GM06990 (cell line): ENCODE results near the gene TNP2.

ENCODE experiments used
- DNase-seq: peaks from one replicate; pipeline ENCODE4 v3.0.0-alpha.2; 2011; ENCODE audit not compliant: insufficient read length; ENCODE audit errors: extremely low read depth
- H3K27me3 ChIP-seq: replicated peaks from 2 replicates; pipeline ENCODE4 v1.6.0; 2011; ENCODE audit warnings: low read length; ENCODE audit not compliant: control insufficient read depth, insufficient read depth
- H3K36me3 ChIP-seq: 2 replicates; pipeline ENCODE4 v1.5.1; 2011; ENCODE audit warnings: low read length; ENCODE audit not compliant: control insufficient read depth, insufficient read depth
- H3K4me3 ChIP-seq: replicated peaks from 2 replicates; pipeline ENCODE4 v1.5.1; 2011; ENCODE audit warnings: low read depth, mild to moderate bottlenecking, control low read depth, low read length
- CTCF ChIP-seq: IDR thresholded peaks from 2 replicates; pipeline ENCODE4 v1.5.1; 2011; ENCODE audit warnings: low read length, control low read depth, mild to moderate bottlenecking, inconsistent platforms; ENCODE audit not compliant: insufficient read depth, poor library complexity, severe bottlenecking

Gene TNP2

GRCh38 chr16:11242658-11243057 lies 26.5 kb downstream of the TNP2 start:
- no peak for DNase-seq

GRCh38 chr16:11241480-11242204 lies 27.5 kb downstream of the TNP2 start:
- no peak for DNase-seq
- Histone ChIP-seq H3K27me3 (no peaks in the 10 kb centered on the region), H3K4me3 (no peak overlapping the region), H3K36me3 (no peaks in the 10 kb centered on the region)
- TF ChIP-seq CTCF, result no peak

More at GRCh38 chr16:11242658-11243057, 26.5 kb downstream of the TNP2 start:
- no peak for TF ChIP-seq CTCF
- Histone ChIP-seq H3K27me3 (no peaks in the 10 kb centered on the region), H3K36me3 (no peaks in the 10 kb centered on the region), H3K4me3 (no peak overlapping the region)

- no peak for DNase-seq
- no peak for TF ChIP-seq CTCF
- H3K4me3 ChIP-seq, result no peak overlapping the region
- no peaks in the 10 kb centered on the region for H3K36me3 ChIP-seq
- no peaks in the 10 kb centered on the region for H3K27me3 ChIP-seq
Observed at GRCh38 chr16:11240636-11241473, 28.3 kb downstream of the TNP2 start.

GRCh38 chr16:11239644-11240632 lies 29.2 kb downstream of the TNP2 start:
- DNase-seq, result no peak
- no peaks in the 10 kb centered on the region for H3K36me3 ChIP-seq
- H3K27me3 ChIP-seq, result no peaks in the 10 kb centered on the region
- no peak overlapping the region for H3K4me3 ChIP-seq
- TF ChIP-seq CTCF, result no peak
